C4-2B (cell line): ENCODE data around the gene VTI1A.

Experiments used
- ZFX ChIP-seq: fragments of 450-650 bp; IDR thresholded peaks from 2 replicates; pipeline ENCODE4 v1.6.1; 2017
- TF ChIP-seq, protein P1 (sequence below): fragments of 450-650 bp; conservative IDR thresholded peaks from 2 replicates; pipeline ENCODE4 v1.5.1; 2017; ENCODE audit warnings: mild to moderate bottlenecking

DNA sequence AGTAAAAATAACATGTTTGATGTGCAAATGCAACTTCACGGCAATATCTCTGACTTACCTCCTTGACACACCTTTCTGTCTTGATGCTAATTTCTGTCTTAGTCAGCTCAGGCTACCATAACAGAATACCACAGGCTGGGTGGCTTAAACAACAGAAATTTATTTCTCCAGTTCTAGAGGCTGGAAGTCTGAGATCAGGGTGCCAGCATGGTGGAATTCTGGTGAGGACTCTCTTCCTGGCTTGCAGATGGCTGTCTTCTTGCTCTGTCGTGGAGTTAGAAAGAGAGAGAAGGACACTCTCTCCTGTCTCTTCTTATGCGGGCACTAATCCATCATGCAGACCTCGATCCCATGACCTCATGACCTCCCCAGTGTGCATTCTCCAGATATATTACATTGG is 134.9 kb downstream of the VTI1A start:
- TF ChIP-seq, protein P1, sequence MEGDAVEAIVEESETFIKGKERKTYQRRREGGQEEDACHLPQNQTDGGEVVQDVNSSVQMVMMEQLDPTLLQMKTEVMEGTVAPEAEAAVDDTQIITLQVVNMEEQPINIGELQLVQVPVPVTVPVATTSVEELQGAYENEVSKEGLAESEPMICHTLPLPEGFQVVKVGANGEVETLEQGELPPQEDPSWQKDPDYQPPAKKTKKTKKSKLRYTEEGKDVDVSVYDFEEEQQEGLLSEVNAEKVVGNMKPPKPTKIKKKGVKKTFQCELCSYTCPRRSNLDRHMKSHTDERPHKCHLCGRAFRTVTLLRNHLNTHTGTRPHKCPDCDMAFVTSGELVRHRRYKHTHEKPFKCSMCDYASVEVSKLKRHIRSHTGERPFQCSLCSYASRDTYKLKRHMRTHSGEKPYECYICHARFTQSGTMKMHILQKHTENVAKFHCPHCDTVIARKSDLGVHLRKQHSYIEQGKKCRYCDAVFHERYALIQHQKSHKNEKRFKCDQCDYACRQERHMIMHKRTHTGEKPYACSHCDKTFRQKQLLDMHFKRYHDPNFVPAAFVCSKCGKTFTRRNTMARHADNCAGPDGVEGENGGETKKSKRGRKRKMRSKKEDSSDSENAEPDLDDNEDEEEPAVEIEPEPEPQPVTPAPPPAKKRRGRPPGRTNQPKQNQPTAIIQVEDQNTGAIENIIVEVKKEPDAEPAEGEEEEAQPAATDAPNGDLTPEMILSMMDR = no peak
- TF ChIP-seq ZFX = no peak
